Measurements from ENCODE around the gene ADGRD1. TPM values are rescaled to one million over a fixed set of nuclear protein-coding genes. Genes with fewer than 3 reads are reported as not detected.
A peak's percentile ranks its signal among the peaks of the same experiment; 100 is the strongest.

The ADGRD1 gene
- total RNA-seq, 2 experiments from 2014 or later: 0.64 to 1.0 TPM

GRCh38 chr12:131084341-131085011, 130.8 kb downstream of the ADGRD1 start:
- Mint-ChIP-seq H3K9me3 (no peaks in the 10 kb centered on the region), H3K4me1 (ENCODE audit: low read depth) (no peaks in the 10 kb centered on the region), H3K27me3 (peaks cover 9% of the 10 kb centered on the region), H3K36me3 (no peaks in the 10 kb centered on the region), H3K27ac (no peak overlapping the region), H3K4me3 (no peak overlapping the region)
- POLR2A ChIA-PET: no interaction called here
- no peak for DNase-seq
- CTCF ChIA-PET: interaction anchor here (1.0 kb wide), 1 partner anchor 20 kb away, joined by 3 read pairs; no protein-coding TSS in a partner anchor
- intact Hi-C loops (cut with micrococcal nuclease): no loop called here

- peak; percentile 7 for DNase-seq
- Mint-ChIP-seq H3K9me3 (no peaks in the 10 kb centered on the region), H3K4me3 (no peak overlapping the region), H3K27ac (no peak overlapping the region), H3K4me1 (ENCODE audit: low read depth) (no peaks in the 10 kb centered on the region), H3K27me3 (peaks cover 9% of the 10 kb centered on the region), H3K36me3 (no peaks in the 10 kb centered on the region)
- ChIA-PET CTCF (no interaction called here), POLR2A (no interaction called here)
- intact Hi-C loops (cut with micrococcal nuclease): no loop called here
These were observed 131.6 kb downstream of the ADGRD1 start for GRCh38 chr12:131085125-131085815.

GRCh38 chr12:131085816-131086591, 132.3 kb downstream of the ADGRD1 start:
- Mint-ChIP-seq H3K27ac (no peak overlapping the region), H3K36me3 (no peaks in the 10 kb centered on the region), H3K4me3 (no peak overlapping the region), H3K9me3 (no peaks in the 10 kb centered on the region), H3K27me3 (peaks cover 9% of the 10 kb centered on the region), H3K4me1 (ENCODE audit: low read depth) (peaks cover 5% of the 10 kb centered on the region)
- CTCF ChIA-PET: no interaction called here
- no peak for DNase-seq
- intact Hi-C loops (cut with micrococcal nuclease): no loop called here
- POLR2A ChIA-PET: no interaction called here

- Mint-ChIP-seq H3K9me3 (no peaks in the 10 kb centered on the region), H3K4me3 (no peak overlapping the region), H3K27ac (no peak overlapping the region), H3K36me3 (no peaks in the 10 kb centered on the region), H3K27me3 (peaks cover 9% of the 10 kb centered on the region), H3K4me1 (ENCODE audit: low read depth) (peaks cover 14% of the 10 kb centered on the region)
- DNase-seq: peak; percentile 5
- ChIA-PET POLR2A (no interaction called here), CTCF (no interaction called here)
- intact Hi-C loops (cut with micrococcal nuclease): no loop called here
These were observed 133.7 kb downstream of the ADGRD1 start for GRCh38 chr12:131087302-131087818.

GRCh38 chr12:131087991-131088700, 134.4 kb downstream of the ADGRD1 start:
- H3K27ac Mint-ChIP-seq: no peak overlapping the region
- peaks cover 17% of the 10 kb centered on the region for H3K4me1 Mint-ChIP-seq (ENCODE audit: low read depth)
- ChIA-PET CTCF (interaction anchor here (0.9 kb wide), 1 partner anchor 16 kb away, joined by 3 read pairs; no protein-coding TSS in a partner anchor), POLR2A (interaction anchor here (0.8 kb wide), 1 partner anchor 17 kb away, joined by 3 read pairs; no protein-coding TSS in a partner anchor)
- no peak overlapping the region for H3K4me3 Mint-ChIP-seq
- H3K27me3 Mint-ChIP-seq: peaks cover 9% of the 10 kb centered on the region
- peak; percentile 3 for DNase-seq
- no peaks in the 10 kb centered on the region for H3K36me3 Mint-ChIP-seq
- no peaks in the 10 kb centered on the region for H3K9me3 Mint-ChIP-seq
- intact Hi-C loops (cut with micrococcal nuclease): no loop called here

- H3K27me3 Mint-ChIP-seq: peaks cover 9% of the 10 kb centered on the region
- H3K4me1 Mint-ChIP-seq (ENCODE audit: low read depth): peaks cover 18% of the 10 kb centered on the region
- no peaks in the 10 kb centered on the region for H3K36me3 Mint-ChIP-seq
- ChIA-PET CTCF (interaction anchor here (0.9 kb wide), 1 partner anchor 15 kb away, joined by 3 read pairs; no protein-coding TSS in a partner anchor), POLR2A (interaction anchor here (0.8 kb wide), 1 partner anchor 16 kb away, joined by 3 read pairs; no protein-coding TSS in a partner anchor)
- DNase-seq: peak; percentile 8
- H3K27ac Mint-ChIP-seq: no peak overlapping the region
- no peak overlapping the region for H3K4me3 Mint-ChIP-seq
- intact Hi-C loops (cut with micrococcal nuclease): no loop called here
- no peaks in the 10 kb centered on the region for H3K9me3 Mint-ChIP-seq
These were observed 135.2 kb downstream of the ADGRD1 start for GRCh38 chr12:131088701-131089530.

- Mint-ChIP-seq H3K4me3 (no peak overlapping the region), H3K36me3 (no peaks in the 10 kb centered on the region), H3K9me3 (no peaks in the 10 kb centered on the region), H3K4me1 (ENCODE audit: low read depth) (peaks cover 18% of the 10 kb centered on the region), H3K27me3 (peaks cover 9% of the 10 kb centered on the region), H3K27ac (no peak overlapping the region)
- POLR2A ChIA-PET: no interaction called here
- CTCF ChIA-PET: interaction anchor here (0.9 kb wide), 1 partner anchor 15 kb away, joined by 3 read pairs; no protein-coding TSS in a partner anchor
- intact Hi-C loops (cut with micrococcal nuclease): no loop called here
- peak; percentile 8 for DNase-seq
These were observed 136.0 kb downstream of the ADGRD1 start for GRCh38 chr12:131089531-131090273.

- Mint-ChIP-seq H3K9me3 (no peaks in the 10 kb centered on the region), H3K4me1 (ENCODE audit: low read depth) (peaks cover 18% of the 10 kb centered on the region), H3K4me3 (no peak overlapping the region), H3K27me3 (peaks cover 4% of the 10 kb centered on the region), H3K27ac (no peak overlapping the region), H3K36me3 (no peaks in the 10 kb centered on the region)
- intact Hi-C loops (cut with micrococcal nuclease): loop anchor here (1.0 kb wide), 2 partner anchors 22 to 217 kb away; no protein-coding TSS in a partner anchor
- ChIA-PET POLR2A (no interaction called here), CTCF (interaction anchor here (0.7 kb wide), 1 partner anchor 15 kb away, joined by 3 read pairs; no protein-coding TSS in a partner anchor)
- peak; percentile 7 for DNase-seq
These were observed 136.8 kb downstream of the ADGRD1 start for GRCh38 chr12:131090274-131091210.

GRCh38 chr12:131091413-131091975, 137.8 kb downstream of the ADGRD1 start:
- ChIA-PET POLR2A (no interaction called here), CTCF (interaction anchor here (2.5 kb wide), 1 partner anchor 14 kb away, joined by 14 read pairs; no protein-coding TSS in a partner anchor)
- Mint-ChIP-seq H3K27ac (peak overlapping the region; percentile 69), H3K4me1 (ENCODE audit: low read depth) (peaks cover 18% of the 10 kb centered on the region), H3K27me3 (peaks cover 5% of the 10 kb centered on the region), H3K4me3 (peak overlapping the region; percentile 33), H3K9me3 (no peaks in the 10 kb centered on the region), H3K36me3 (no peaks in the 10 kb centered on the region)
- DNase-seq: peak; percentile 76
- intact Hi-C loops (cut with micrococcal nuclease): loop anchor here (1.0 kb wide), 2 partner anchors 21 to 218 kb away; no protein-coding TSS in a partner anchor
